Measurements from ENCODE around the gene BRPF1.

BRPF1 gene, protein sequence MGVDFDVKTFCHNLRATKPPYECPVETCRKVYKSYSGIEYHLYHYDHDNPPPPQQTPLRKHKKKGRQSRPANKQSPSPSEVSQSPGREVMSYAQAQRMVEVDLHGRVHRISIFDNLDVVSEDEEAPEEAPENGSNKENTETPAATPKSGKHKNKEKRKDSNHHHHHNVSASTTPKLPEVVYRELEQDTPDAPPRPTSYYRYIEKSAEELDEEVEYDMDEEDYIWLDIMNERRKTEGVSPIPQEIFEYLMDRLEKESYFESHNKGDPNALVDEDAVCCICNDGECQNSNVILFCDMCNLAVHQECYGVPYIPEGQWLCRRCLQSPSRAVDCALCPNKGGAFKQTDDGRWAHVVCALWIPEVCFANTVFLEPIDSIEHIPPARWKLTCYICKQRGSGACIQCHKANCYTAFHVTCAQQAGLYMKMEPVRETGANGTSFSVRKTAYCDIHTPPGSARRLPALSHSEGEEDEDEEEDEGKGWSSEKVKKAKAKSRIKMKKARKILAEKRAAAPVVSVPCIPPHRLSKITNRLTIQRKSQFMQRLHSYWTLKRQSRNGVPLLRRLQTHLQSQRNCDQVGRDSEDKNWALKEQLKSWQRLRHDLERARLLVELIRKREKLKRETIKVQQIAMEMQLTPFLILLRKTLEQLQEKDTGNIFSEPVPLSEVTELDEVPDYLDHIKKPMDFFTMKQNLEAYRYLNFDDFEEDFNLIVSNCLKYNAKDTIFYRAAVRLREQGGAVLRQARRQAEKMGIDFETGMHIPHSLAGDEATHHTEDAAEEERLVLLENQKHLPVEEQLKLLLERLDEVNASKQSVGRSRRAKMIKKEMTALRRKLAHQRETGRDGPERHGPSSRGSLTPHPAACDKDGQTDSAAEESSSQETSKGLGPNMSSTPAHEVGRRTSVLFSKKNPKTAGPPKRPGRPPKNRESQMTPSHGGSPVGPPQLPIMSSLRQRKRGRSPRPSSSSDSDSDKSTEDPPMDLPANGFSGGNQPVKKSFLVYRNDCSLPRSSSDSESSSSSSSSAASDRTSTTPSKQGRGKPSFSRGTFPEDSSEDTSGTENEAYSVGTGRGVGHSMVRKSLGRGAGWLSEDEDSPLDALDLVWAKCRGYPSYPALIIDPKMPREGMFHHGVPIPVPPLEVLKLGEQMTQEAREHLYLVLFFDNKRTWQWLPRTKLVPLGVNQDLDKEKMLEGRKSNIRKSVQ (N-terminal part only)

DNA sequence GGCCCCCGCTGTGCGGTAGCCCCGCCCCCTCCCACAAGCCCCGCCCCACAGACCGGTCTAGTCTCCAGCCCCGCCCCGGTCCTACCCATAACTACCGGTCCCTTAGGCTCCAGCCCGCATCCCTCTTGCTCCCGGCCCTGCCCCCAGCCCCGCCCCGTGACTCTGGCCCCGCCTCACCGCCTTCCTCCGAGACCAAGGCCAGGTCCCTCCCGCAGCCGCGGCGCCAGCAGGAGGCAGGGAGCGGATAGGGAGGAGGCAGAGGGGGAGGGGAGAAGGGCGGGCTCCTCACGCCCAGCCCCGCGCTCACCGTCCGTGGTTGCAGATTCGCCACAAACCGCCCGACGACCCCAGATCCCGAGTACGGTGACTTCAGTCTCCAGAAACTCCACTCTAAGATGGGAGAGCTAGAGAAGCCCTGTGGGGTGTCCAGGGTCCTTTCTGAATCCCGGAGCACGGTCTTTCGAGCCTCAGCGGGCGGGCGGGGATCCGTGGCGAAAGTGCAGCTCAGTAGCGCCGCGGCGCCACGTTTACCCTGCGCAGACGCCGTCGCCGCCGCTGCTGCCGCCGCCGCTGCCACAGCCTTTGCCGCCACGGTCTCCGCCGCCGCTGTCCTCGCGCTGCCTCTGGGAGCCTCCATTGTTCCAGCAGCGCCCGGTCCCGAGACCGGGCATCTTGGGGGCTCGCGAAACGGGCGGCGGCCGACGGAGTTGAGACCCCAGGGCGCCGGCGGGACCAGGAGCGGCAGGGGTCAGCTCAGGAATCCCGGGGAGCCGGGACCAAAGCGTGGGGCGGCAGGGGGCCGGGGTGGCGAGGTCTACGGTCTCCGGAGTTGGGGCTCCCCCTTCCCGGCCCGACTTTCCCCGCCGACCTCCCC, at the start of gene BRPF1:
BRPF1 (plus strand) TSS at position 530 of the 874 bp plus-strand sequence. CDS start 2,406 bp downstream, outside the sequence.
- DNase-seq: peak; percentile 97

DNA sequence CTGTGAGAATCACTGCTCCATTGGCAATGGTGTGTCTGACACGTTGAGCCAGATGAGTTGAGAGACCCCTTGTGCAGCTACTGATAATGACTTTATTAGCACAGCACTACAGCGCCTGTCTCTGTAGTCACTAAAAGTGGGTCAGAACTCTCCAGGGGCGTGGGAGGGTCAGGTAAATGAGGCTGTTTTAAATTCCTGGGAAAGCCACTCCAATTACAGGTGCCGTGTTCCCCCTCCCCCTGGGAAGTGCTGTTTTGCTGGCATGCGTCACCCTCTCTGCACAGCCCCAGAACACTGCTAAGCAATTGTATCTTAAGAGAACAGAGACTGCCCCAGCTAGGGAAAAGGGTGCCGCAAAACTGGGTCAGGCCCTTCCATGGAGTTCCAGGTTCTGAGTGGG, 49.4 kb upstream of the BRPF1 start:
- no peak for DNase-seq

DNA sequence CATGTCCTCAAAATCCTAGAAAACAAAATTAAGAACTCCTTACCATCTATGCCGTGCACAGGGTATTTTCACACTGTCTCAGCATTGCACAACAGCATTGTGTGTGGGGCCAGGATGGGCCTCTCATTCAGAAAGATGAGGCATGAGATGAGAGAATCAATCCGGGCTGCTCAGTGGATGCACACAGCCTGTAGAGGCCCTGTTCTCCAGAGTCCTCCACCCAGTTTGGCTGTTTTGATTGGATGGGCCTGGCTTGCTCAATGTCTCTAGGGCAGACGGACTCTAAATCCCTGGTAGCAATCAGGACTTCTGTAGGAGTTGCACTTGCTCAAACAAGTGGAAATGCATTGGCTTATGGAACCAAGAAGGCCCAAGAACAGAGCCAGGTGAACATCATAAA, 48.1 kb upstream of the BRPF1 start:
- DNase-seq: no peak

DNA sequence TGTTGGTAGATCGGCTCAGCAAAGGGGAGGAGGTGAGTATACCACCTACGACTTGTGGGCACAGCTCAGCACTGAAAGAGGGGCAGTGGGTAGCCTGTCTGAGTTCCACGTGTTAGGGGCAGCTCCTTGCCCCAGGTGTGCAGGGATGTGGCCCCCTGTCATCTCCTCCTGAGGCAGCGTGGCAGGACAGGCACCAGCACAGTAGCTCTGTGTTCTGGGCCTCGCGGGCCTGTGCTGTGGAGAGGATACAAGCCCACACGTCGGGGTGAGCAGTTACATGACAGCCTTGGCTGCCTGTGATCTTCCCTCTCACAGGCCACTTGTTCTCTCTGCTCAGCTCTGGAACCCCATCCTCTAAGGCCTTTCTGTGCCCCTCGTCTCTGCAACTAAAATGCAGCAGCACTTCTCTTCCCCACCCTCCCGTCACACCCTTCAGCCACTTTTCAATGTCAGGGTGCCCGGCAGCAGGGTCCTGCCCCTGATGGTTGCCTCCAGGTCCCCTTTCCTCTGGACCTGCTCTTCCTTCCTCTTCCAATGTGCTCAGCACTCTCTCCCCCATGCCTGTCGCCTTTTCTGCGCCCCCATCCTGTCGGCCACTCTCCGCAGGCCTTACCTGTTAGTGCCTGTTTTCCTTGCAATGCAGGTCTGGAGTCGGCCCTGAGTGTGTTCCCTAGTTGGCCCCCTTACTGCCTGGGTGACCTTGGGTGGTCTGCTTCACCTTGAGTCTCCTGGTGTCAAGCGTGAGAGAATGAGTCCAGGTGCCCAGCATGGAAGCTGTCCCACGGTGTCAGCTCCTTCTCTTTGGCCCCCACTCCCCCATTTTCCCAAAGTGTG, 46.1 kb upstream of the BRPF1 start:
- no peak for DNase-seq

DNA sequence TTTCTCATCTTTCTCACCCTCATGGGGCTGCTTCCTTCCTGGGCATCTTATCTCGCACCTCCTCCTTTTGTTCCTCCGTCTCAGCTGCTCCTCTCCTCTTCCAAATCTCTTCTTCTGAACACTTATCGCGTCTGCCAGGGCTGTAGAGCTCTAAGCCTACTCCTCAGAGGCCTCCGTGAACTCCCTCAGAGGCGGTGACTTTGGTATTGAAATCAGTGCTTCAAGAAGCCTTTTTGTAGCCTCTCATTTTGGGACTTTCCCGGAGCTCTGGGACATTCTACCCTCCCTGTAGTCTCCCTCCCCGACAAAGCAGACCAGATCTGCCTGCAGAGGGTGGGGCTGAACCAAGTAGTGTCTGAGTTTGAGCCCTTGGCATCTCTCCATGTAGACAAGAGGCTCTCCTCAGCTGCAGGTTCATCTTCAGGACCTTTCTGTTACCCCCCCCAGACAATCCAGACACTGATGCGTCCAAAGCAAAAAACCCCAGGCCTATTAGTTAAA, 45.4 kb upstream of the BRPF1 start:
- DNase-seq: no peak

DNA sequence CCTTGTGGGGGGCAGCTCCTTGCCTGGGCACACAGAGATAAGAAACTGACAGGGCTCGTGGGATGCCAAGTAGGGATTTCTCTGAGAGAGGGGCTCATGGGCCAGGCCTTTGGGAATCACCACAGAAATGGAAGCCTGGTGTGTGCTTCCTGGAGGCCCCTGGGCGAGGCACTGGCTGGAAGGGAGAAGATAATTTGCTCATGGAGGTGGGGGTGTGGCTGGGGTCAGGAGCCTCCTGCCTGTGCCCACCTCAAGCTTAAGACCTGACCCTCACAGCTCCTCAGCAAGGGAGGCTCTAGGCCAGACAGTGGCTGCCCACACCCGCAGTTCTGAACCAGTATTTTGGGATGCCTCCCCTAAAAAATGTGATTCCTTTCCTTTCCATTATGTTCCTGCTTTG, 44.8 kb upstream of the BRPF1 start:
- no peak for DNase-seq

DNA sequence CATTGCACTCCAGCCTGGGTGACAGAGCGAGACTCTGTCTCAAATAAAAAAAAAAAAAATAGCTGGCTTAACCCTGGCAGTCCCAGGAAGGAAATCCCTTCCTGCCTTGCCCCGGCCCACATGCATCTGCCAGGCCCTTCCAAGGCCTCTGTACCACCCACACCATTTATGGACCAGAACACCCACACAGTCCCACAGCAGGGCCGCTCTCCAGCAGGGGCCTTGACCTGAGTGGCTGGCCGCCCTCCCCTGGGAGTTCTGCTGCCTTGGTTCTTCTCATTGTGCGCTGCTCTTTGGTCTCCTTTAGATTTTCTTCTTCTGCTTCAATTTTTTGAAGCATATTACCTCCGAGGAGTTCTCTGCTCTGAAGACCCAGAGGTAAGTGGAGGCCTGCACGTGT, 44.0 kb upstream of the BRPF1 start:
- DNase-seq: no peak

DNA sequence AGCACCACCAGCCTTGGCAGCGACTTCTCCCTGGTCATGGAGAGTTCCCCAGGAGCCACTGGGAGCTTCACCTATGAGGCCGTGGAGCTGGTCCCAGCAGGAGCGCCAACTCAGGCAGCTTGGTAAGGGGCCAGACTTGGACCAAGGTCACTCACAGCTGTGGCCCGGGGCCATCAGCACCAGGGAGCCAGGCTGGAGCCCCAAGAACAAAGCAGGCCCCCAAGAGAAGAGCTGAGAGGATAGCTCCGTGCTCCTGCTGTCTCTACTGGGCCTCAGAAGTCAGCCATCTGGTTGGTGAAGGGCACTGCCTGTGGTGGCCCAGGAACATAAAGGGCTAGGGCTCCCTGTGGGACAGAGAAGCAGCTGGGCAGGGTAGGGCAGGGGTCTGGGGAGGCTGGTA, 42.6 kb upstream of the BRPF1 start:
- no peak for DNase-seq

DNA sequence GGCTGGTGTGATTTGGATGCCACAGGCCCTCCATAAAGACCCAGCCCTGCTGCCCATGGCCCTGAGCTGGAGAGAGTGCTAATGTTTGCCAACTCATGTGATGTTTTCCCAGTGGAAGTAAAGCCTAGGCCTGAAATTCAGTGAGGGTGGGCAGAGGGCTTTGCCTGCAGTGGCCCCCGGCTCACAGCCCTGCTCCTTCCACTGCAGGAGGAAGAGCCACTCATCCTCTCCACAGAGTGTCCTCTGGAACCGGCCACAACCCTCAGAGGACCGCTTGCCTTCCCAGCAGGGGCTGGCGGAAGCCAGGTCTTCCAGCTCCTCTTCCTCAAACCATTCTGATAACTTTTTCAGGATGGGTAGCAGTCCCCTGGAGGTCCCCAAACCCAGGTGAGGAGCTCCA, 41.8 kb upstream of the BRPF1 start:
- DNase-seq: no peak

DNA sequence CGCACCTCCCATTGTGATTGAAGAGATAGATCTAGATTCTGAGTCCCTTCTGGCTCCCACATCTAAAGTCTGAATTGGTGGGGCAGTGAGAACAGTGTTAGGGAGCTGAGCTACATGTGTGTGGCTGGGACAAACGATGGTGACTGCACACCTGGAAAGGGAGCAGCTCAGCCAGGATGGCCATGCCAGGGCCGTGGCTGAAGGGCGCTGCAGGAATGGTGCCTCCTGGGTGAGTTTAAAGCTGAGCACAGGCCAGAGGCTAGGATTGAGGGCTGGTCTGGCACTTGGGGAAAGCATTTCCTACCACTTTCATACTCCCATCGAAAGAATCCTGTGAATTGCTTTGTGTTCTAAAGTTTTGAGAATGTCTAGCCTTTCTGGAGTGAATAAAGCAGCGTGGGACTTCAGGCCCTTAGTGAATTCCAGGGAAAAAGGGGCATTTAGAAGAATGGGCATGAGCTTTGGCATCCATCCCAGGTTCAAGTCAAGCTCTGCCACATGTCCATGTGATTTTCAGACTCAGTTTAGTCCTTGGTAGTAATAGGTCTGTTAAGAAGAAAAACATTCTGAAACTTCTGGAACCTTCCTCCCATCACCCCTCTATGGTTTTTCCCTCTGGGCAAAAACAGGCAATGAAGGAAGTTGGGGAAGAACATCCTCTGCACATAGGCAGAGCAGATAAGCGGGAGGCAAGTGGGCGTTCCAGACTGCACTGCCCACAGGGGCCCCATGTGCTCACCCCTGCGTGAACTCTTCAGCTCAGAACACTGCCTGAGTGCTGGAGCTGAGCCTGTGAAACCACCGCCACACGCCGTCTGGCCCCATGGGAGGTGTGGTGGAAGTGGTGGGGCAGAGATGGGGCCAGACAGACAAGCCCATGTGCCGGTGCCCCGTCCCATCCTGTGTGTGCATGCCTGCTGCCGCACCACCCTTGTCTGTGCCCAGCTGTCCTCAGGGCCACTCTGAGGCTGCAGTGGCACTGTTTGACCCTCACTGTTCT, 40.8 kb upstream of the BRPF1 start:
- DNase-seq: peak; percentile 14

DNA sequence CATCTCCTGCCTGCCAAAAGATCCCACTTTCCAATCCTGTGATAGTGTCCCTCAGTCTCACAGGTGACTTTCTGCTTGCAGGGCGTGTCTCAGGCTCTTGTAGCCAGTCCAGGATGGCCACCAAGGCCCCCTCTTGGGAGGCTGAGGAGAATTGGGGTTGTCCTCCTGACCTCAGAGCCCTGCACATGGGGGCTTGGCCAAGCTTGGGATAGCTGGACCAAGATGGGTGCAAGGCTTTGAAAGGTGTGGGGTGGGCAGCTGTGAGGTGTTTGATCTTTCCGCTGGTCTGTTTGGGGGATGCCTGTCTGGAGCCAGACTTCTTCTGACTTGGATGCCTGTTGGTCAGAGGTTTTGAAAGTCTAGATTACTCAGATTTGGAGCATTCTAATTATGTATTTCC, 39.9 kb upstream of the BRPF1 start:
- no peak for DNase-seq

DNA sequence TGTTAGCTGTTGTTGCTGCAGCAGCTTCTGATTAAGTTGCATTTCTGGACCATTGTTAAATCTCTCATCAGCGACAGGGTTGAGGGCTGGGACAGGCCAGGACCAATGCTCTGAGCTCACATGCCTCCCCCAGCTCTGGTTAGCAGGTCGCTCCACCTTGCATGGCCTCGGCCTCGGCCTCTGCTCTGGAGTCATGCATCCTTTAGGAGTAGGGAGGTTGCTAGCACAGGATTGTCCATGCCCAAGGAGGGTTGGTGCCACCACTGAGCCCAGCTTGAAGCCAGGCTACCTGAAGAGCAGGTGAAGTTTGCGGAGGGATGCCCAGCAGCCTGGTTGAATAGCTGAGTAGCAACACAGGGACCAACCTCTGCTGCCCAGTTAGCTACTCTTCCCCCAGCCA, 39.1 kb upstream of the BRPF1 start:
- DNase-seq: no peak

DNA sequence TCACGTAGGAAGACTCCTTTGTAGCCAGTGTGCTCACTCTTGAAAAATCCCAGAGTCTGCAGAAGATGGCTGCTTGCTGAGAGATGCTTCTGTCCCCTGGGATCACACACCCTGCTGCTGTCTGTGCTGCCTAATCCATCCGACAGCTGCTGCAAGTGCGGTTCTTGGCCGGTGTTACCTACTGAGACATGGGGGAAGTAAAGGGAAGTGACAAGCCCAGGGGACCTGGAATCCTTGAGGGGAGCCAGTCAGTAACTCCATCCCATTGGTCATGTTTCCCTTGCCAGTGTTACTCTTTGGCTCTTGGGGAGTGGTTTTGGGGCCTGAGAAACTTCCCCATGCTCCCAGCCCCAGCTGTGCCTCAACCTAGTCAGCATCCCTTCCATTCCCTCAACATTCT, 36.2 kb upstream of the BRPF1 start:
- DNase-seq: no peak

DNA sequence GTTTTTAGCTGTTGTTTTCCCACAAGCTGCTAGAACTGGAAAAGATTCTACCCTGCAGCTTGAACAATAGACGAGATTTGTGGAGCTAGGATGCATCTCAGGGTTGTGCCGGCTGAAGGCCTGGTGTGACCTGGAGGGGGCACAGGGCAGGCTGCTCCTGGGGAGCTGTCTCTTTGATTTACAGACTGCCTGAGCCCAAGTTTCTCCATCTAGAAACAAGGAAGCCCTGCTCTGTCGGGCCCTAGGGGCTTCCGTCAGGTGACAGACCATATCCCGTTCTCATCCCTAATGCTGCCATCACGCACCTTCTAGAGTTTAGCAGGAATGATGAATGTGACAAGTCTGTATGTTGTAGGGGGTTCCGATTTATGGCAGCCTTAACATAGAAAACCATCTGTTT, 35.8 kb upstream of the BRPF1 start:
- DNase-seq: no peak

DNA sequence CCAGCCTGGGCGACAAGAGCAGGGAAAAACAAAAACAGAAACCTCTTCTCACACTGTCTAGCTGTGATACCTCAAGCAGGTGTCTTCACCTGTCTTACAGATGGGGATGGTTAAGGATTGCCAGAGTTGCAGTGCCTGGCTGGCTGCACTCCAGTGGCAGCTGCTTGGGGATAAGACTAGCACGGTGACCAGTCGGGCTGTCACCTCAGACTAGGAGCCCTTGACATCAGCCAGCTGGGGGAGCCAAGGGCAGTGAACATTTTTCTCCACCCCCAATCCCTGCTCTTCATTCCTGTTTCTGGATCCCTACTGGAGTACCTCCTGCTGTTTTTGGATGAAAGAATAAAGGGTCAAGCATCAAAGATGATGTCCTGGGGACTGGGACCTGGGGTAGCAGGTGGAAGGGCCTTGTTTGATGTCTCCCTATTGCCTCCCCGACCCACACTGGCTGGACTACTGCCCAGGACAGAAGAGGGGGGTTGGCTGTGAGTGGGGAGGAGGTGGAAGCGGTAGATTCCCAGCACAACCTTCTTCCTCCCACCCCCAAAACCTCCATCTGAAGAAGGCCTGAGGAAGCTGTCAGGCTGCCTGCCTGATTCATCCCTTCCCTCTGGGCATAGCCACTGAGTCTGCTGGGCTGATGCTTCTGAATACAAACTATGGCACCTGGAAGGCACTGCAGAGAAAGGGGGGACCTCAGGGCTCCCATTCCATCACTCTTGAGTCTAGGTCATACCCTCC, 34.9 kb upstream of the BRPF1 start:
- DNase-seq: no peak

DNA sequence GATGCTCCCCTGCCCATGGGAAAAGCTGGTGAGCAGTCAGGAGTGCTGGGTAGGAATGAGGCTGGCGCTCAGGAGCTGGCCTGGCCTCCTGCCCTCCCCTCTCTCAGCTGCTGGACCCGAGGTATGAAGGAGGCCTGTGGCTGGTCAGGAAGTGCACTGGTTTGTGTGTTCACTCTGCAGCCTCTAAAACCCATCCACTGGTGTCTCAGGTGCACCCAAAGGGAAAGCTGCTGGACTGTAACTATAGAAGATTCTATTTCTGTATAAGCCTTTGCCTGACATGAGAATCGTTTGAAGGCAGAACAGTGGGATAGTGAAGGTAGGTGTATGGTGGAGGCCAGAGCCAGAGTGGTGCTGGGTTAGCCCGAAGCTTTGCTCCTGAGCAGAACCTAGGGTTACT, 33.6 kb upstream of the BRPF1 start:
- DNase-seq: no peak

DNA sequence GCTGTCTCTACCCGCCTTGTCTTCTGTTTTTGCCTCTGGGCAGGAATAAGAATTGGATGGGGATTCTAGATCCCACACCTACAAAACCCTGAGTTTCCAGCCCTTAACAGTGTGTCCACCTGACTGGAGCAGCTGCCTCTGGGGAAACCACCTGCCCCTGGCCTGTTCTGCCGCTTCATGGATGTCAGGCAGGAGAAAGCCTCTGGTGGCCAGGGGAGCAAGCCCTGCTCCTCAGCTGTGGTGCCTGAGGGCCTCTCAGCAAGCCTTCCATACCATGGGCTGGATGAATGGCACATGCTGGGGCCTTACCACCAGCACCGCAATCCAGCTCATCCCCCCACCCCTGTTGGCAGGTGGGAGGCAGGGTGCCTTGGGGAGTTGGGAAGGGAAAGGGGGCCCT, 33.2 kb upstream of the BRPF1 start:
- DNase-seq: no peak

DNA sequence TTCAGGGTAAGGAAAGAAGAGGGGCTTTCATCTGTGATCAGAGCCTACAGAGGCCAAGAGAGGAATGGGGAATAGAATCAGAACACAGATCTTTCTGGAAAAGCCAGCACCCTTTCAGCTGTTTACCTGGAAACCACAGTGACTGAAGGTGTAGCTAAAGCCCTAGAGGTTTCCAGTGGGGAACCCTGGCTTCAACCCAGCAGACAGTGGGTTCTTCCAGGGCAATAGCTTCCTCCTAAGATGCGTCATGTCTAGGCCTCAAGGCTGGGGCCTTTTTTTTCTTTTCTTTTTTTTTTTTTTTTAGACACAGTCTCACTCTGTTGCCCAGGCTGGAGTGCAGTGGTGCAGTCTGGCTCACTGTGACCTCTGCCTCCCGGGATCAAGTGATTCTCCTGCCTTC, 31.0 kb upstream of the BRPF1 start:
- DNase-seq: no peak

DNA sequence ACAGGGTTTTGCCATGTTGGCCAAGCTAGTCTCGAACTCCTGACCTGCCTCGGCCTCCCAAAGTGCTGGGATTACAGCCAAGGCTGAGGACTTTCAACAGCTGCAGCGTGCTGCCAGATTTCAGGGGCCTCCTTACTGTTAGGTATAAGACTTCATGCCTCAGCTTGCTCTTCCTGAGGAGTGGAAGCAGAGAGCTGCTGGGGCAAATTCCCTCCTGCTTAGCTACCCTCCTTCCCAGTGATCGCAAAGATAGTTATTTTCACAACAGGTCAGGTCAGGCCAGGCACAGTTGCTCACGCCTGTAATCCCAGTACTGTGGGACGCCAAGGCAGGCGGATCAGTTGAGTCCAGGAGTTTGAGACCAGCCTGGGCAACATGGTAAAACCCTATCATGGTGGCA, 30.5 kb upstream of the BRPF1 start:
- DNase-seq: no peak
